GM18498 (cell line): ENCODE data around the gene EXOSC2.

Source experiments
- ATAC-seq: cut with Tn5 transposase; IDR thresholded peaks from one replicate; pipeline ENCODE4 v1.9.1; 2021; ENCODE audit warnings: mild to moderate bottlenecking, moderate library complexity; ENCODE audit not compliant: unreplicated experiment

The EXOSC2 gene

GRCh38 chr9:130693426-130694191, at the start of gene EXOSC2:
EXOSC2 (plus strand) TSS chr9:130693780; CDS start chr9:130693792, 12 bp downstream.
- peak; percentile 85 for ATAC-seq

- no peak for ATAC-seq
These were observed 42.4 kb upstream of the EXOSC2 start for GRCh38 chr9:130651221-130651620.

DNA sequence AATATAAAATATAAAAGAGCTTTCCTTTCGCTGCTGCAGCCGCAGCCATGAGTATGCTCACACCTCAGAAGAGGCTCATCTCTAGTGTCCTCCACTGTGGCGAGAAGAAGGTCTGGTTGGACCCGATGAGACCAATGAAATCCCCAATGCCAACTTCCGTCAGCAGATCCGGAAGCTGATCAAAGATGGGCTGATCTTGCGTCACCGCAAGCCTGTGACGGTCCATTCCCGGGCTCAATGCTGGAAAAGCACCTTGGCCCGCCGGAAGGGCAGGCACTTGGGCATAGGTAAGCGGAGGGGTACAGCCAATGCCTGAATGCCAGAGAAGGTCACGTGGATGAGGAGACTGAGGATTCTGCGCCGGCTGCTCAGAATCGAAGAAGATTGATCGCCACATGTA, 41.8 kb upstream of the EXOSC2 start:
- no peak for ATAC-seq

- ATAC-seq: no peak
These were observed 38.7 kb upstream of the EXOSC2 start for GRCh38 chr9:130654879-130655278.

DNA sequence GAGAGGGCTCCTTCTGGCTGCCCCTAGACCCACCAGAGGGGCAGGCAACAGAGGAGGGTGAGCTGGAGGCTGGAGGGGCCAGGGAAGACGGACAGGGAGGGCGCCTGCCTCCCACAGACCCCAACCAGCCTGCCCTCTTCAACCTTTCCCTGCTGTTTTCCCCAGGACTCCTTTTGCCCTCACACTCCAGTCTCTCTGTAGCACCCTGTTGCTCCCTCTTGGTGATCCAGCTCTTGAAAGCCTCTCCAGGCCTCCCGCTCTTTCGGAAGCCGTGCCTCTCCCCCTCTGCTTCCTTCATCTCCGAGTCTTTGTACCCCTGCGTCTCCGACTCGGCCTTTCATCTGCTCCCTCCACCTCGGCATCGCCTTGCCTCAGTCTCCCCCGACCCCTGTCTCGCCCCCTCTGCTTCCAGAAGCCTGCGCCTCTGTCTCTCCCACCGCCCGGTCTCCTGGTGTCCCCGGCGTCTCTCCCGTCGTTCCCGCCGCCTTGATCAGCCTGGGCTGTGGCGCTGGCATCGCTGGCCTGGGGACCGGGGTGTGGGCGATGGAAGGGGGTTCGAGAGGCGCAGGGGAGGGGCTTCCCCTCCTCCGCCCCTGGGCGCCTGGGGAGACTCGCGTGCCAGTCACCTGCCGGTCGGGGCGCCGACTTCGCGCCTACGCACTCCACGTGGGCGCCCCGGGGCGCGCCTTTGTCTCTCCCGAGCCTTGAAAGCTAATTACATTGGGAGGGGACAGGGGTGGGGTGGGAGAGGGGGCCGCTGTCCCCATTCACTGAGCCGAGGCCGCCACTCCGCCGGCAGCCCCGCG, 34.5 kb upstream of the EXOSC2 start:
- no peak for ATAC-seq

DNA sequence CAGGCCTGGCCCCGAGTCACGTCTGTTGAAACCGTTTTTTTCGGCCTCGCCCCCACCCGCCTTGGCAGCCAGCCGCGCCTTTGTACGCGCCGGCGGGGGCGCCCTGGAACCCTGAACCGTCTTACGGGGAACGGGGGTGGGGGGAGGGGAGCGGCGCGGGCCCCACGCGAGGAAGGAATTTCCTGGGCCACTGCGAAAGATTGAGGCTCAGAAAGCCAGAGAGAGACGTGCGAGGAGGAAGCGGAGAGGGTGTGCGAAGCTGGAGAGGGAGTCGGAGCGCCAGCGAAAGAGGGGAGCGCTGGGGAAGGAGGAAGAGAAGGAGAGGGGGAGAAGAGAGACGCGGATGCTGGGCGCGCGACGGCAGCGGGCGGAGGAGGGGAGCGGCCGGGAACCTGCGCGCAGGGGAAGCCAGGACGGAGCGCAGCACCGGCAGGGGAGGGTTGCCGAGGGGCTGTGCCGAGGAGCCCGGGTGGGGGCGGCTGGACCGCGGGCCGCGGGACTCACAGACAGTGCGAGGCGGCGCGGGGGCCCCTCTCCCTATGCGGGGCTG, 33.8 kb upstream of the EXOSC2 start:
- ATAC-seq: no peak

DNA sequence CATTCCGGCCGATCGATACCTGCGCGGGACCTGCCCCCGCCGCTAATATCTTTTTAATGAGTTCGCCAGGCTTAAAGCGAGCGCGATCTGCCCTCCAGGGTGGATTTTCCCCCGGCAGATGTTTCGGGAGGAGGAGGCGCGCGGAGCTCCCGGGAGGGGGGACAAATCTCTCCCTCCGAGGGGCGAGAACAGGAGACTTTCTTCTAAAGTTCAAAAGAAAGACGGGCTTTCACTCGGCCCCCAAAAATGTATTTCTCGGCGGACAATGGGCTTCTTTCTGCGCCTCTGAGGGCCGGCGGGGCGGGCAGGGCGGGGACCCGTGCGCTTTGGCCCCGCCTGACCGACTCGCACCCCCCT, 33.3 kb upstream of the EXOSC2 start:
- no peak for ATAC-seq

DNA sequence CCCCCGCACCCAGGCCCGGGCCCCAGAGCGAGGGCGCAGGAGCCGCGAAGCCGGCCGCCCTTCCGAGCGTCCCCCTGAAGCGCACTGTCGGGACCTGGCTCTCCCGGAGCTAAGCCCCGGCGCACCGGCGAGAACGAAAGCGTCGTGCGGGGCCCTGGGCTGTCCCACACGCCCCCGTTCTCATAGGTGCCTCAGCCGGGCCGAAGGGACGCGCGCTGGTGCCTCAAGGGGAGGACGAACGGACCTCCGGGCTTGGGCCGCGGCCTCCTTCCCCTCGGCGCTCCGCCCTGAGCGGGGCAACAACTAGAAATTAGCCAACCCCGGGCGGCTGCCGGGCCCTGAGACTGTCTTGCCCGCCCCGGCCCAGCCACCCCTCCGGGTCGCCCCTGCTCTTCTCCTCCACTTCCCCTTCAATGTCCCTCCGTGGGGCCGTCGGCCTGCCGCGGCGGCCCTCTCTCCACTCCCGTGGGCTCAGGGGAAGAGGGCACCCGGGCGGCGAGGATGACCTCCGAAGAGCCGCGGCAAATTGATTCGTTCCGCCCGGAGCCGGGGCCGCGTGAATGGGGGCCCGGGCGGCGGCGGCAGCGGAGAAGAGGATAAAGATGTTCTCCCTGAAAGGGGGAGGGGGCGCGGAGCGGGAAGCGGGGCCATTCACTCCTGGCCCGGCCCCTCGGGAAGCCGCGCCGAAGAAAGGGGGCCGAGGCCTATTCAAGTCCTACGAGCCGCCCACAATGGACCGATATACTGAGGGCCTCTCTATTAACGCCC, 32.7 kb upstream of the EXOSC2 start:
- ATAC-seq: no peak

DNA sequence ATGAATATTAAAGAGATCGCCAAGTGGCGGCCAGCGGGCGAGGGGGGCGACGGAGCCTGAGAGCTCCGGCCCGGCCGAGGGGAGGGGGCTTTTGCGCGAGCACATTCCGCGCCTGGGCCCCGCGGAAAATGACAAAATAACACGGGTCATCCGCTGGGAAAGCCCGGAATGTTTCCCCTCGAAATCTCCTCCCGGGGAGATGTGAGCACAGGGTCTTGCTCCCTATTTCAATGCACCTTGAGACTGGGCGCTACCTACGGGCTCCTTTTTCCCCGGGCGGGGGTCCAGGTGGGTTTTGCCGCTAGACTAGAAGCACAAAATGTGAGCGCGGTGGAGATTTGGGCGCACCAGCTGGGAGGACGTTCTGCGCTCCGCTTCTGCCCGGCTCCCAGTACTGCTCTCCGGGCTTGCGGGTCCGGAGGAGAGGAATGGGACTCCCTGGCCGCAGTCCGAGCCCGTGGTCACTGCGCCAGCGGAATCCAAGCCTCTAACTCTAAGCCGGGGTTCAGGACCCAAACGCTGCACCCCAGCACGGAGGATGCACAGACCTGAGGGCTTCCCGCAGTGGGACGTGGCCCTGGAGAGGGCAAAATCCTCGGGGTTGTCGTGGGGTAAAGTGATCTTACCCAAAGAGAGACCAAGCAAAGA, 32.0 kb upstream of the EXOSC2 start:
- no peak for ATAC-seq

DNA sequence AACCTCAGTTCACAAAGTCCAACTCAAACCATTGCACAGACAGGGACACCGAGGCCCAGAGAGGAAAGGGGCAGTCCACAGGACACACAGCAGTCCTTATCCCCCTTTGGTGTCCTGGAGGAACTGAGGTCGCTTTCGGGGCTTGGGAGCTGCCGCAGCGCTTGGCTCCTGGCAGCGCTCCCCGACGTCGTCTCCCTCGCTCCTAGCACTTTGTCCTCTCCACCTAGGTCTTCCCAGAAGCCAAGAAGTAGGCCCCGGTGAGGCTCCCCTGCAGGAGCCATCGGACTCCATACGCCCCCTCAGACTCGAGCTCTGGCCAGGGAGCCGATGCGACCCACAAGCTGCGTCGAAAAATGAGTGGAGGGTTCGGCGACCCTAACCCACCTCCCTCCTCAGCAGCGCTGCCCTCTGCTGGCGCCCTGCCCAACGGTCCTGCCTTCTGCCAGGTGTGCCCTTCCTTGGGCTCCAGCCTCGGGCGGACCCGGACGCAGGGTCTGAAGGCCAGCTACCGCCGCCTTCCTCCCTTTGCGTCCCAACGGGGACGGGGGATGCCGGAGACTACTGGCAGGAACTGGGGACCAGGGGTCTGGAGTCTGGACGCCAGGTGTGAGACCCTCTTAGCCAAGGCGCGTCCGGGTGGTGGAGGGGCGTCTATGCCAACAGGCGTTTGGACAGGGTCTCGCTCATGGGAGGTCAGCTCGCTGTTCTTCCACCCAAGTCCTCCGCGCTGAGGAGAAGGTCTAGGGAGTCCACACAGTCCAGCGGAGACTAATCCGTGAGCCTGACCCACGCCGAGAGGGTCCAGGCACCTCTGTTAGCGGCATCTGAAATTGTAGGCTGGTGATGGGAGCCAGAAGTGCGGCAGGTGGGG, 31.2 kb upstream of the EXOSC2 start:
- ATAC-seq: no peak

GRCh38 chr9:130662970-130663257, 30.7 kb upstream of the EXOSC2 start:
- ATAC-seq: no peak

GRCh38 chr9:130663258-130663976, 30.2 kb upstream of the EXOSC2 start:
- ATAC-seq: no peak

DNA sequence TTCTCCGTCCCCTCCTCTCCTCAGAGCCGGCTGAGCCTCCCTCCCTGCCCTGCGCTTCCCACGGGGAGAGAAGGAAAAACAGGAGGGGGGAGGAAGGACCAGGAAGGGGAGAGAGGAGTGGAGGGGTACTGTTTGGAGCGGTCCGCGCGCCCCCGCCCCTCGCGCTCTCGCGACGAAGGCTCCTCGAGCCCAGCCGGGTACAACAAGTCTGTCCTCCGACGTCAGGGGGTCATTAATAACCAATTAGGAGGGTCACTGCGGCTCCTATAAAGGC, 29.7 kb upstream of the EXOSC2 start:
- ATAC-seq: no peak

DNA sequence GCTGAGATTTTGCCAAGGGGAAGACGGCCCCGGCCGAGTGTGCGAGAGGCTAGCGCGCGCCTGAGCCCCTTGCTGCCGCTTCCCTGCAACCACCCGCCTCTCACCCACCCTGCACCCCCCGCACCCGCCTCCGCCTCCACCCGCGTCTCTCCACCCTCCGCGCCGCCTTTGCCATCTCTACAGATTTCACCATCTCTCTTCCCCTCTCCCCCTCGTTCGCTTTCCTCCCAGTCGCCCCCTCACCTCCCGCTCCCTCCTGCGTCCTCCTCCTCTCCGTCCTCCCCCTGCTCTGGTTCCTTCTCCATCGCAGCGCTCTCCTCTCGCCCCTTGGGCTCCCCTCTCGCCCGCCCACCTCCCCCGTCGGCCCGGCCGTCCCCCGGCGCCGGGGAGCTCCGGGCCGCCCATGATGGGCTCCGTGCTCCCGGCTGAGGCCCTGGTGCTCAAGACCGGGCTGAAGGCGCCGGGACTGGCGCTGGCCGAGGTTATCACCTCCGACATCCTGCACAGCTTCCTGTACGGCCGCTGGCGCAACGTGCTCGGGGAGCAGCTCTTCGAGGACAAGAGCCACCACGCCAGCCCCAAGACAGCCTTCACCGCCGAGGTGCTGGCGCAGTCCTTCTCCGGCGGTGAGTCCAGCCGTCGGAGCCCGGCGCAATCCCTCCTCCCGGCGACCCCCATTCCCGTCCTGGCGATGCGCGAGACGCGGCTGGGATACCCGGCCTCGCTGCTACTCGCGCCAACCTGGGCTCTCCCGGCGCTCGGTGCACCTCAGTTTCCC, 29.1 kb upstream of the EXOSC2 start, which contains the start of gene PRDM12:
PRDM12 (plus strand) TSS at position 344 of the 778 bp plus-strand sequence; CDS start at position 404, 60 bp downstream.
- ATAC-seq: no peak

- no peak for ATAC-seq
These were observed 28.6 kb upstream of the EXOSC2 start for GRCh38 chr9:130665029-130665430.

DNA sequence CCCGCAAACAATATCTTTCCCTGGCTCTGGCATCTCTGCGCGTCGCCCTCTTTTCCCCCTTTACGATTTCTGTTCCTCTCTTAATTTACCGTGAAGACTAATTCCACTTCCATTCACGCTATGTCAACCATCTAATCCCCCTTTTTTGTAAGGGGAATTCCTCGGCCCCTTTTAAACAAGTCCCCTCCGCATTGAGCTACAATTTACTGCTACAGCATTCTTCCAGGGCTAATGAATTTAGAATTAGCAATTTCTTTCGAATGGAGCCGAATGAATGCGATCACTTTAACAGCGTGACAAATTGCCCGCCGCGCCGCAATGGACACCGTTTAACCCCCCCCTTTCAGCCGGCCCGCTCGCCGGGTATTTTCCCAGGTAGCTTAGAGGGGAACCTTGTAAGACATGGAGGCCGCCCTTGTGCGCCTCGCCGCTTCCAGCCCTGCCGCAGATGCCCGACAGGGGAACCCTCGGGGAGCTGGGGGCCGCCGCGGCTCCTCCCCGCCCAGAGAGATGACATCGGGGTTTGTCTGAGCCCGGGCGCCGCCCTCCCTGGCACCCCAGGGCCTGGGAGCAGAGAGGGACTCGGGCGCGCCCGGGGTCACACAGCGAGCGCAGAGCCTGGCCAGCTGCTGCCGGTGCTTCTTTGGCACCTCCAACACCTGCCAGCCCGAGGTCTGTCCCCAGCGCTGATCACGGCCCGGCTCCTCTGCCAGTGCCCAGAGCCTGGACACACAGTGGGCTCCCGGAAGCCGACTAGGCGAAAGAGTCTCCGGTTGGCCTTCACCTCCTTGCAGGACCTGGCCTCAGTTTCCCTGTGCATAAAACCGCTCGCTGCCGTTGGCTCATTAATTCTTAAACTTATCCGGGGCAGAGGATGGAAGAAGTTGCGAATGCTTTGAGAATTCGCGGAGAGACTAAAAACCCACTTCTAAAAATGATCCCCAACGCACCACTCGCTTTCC, 27.9 kb upstream of the EXOSC2 start:
- no peak for ATAC-seq

DNA sequence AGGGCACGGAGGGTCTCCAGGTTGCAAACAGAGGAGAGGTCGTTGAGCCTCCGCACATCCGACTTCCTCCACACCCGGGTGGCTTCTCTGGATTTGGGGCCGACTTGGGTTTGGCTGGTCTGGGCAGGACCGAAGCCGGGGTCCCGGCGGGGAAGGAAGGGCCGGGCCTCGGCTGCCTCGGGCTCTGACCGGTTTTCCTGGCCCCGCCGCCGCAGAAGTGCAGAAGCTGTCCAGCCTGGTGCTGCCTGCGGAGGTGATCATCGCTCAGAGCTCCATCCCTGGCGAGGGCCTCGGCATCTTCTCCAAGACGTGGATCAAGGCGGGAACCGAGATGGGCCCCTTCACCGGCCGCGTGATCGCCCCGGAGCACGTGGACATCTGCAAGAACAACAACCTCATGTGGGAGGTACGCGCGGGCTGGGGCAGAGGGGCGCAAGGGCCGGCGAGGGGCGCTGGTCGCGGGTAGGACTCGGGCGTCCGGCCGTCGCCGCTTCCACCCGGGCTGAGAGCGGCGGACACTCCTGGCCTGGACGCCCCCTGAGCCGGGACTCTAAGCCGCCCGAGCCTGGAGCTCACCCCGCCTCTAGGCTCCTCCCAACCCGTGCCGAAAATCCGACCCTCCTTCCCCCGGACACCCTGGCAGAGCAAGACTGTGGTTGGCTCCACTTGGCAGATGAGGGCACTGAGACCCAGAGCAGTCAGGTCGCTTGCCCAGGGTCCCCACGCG, 27.0 kb upstream of the EXOSC2 start:
- no peak for ATAC-seq
